Psoas muscle (tissue), 8 donors: ENCODE results near the gene TSC1. TPM values are rescaled to one million over a fixed set of nuclear protein-coding genes. Genes with fewer than 3 reads are reported as not detected.

ENCODE experiments used
- ATAC-seq, 4 donors: fragments of 200-7000 bp; cut with Tn5 transposase; one replicate each; pipeline ENCODE4 v1.9.1; 2020; ENCODE audit warnings: moderate library complexity in 3 of 4, mild to moderate bottlenecking in 2 of 4
- DNase-seq, 2 donors: peaks; one replicate each; pipeline ENCODE4 v3.0.0-alpha.2; 2020
- H3K27ac ChIP-seq: fragments of 200-600 bp; one replicate; pipeline ENCODE4 v1.8.0; 2022
- H3K27me3 ChIP-seq, 3 donors: fragments of 200-600 bp in 1 of 3; one replicate each; pipeline versions ENCODE4 v1.6.1 to v1.8.0; 2013 to 2022; ENCODE audit warnings: low read length in 2 of 3, mild to moderate bottlenecking in 2 of 3, moderate library complexity in 1 of 3; ENCODE audit not compliant: insufficient read depth in 3 of 3
- H3K36me3 ChIP-seq, 2 donors: fragments of 200-600 bp in 1 of 2; one replicate each; pipeline versions ENCODE4 v1.6.1 to v1.8.0; 2013 to 2022; ENCODE audit warnings: low read depth in 1 of 2, mild to moderate bottlenecking in 1 of 2, moderate library complexity in 1 of 2; ENCODE audit not compliant: insufficient read depth in 1 of 2
- H3K4me1 ChIP-seq: fragments of 200-600 bp; one replicate; pipeline ENCODE4 v1.8.0; 2022
- H3K4me3 ChIP-seq: fragments of 200-600 bp; one replicate; pipeline ENCODE4 v1.8.0; 2022; ENCODE audit warnings: mild to moderate bottlenecking
- H3K9me3 ChIP-seq: fragments of 200-600 bp; one replicate; pipeline ENCODE4 v1.8.0; 2022
- WGBS, 3 donors: extraction: QIAGEN DNeasy Blood & Tissue Kit; methylation state at CpG; one replicate each; pipeline versions ENCODE4 v1.1.6 to v1.1.7; 2013; 5-methylcytosine and 5-hydroxymethylcytosine counted together
- intact Hi-C, 2 donors: fragments of 100-400 bp; cut with DNase I; formaldehyde crosslinking; loops; one replicate each; pipeline versions ENCODE4 v1.11.0 to v1.14.2; 2022
- polyA plus RNA-seq, 3 donors: library from polyadenylated mRNA; stranded (reverse); fragments of 200-250 nt; gene quantifications; one replicate each; pipeline ENCODE4 v1.2.3, GENCODE V29; 2013
- total RNA-seq, 4 donors: library from RNA; stranded (reverse); fragmentation: NEBNext Ultra II Directional in 2 of 4; extraction: Animal tissue kit (Norgen Biotek cat#: 25700) in 2 of 4; gene quantifications; one replicate each; pipeline versions ENCODE4 v1.2.1 to v1.2.4, GENCODE V29; 2021 to 2023
- TF ChIP-seq, protein P1 (sequence below): fragments of 200-600 bp; IDR thresholded peaks from one replicate; pipeline ENCODE4 v1.8.0; 2022; ENCODE audit warnings: antibody characterized with exemption
- donor health status: healthy with polysubstance abuse.
- donor health status: DM: no; HTN: no; CAD: no; lungs with moderate emphysema.
- donor health status: Bipolar disorder and iron deficiency.
- donor health status: healthy.
- donor health status: DM: yes; HTN: yes; CAD: no.
- donor health status: DM: no; HTN: no; CAD: no.
- donor health status: DM: no; HTN: no; CAD: no.
- donor health status: DM: yes; HTN: yes; CAD: no.

TSC1 gene
- total and polyA plus RNA-seq, 7 donors: 13.1 to 38.4 (median 26.8) TPM

DNA sequence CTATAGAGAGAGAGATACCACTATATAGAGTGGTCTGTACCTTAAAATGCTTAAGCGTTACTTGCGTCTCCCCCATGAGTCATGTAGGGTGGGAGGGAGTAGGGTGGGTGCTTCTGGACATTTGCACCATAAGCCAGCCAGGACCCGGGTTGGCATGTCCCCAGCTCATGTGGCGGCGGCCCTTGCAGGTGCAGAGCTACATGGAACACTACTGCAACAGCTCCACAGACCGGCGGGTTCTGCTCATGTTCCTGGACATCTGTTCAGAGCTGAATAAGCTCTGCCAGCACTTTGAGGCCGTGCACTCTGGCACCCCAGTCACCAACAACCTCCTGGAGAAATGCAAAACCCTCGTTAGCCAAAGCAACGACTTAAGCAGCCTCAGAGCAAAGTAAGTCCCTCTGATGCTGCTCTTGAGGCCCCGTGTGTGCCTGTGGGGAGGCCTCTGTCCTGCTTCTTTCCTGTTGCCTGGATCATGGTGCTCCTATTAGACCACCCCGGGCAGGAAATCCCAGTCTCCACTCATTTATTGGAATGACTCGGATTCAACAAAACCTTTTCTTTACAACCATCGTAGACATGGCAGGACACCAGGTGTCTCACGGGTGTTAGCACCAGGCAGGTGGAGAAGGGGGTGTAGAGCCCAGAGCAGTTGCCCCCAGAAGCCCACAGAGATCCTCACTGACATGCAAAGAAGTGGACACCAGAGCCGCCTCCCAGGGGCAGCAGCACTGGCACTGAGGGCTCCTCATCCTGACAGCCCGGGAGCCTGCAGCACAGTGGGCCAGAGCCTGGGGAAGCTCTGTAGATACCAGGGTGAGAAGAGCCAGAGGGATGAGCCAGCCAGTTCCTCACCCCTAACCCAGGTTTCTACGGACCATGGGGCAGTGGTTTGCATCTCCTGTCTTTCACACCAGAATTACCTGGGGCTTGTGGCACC lies 57.0 kb downstream of the TSC1 start:
- intact Hi-C loops: no loop called here
- H3K27ac ChIP-seq: no peak overlapping the region
- no peaks in the 10 kb centered on the region for H3K27me3 ChIP-seq
- no peaks in the 10 kb centered on the region for H3K9me3 ChIP-seq
- peaks cover 2 to 9% of the 10 kb centered on the region in 2 donors for H3K36me3 ChIP-seq
- no peaks in the 10 kb centered on the region for H3K4me1 ChIP-seq
- WGBS, 3 donors: 76 to 79% (median 79%) methylated on average over 18 of the region's 18 CpGs
- TF ChIP-seq, protein P1, sequence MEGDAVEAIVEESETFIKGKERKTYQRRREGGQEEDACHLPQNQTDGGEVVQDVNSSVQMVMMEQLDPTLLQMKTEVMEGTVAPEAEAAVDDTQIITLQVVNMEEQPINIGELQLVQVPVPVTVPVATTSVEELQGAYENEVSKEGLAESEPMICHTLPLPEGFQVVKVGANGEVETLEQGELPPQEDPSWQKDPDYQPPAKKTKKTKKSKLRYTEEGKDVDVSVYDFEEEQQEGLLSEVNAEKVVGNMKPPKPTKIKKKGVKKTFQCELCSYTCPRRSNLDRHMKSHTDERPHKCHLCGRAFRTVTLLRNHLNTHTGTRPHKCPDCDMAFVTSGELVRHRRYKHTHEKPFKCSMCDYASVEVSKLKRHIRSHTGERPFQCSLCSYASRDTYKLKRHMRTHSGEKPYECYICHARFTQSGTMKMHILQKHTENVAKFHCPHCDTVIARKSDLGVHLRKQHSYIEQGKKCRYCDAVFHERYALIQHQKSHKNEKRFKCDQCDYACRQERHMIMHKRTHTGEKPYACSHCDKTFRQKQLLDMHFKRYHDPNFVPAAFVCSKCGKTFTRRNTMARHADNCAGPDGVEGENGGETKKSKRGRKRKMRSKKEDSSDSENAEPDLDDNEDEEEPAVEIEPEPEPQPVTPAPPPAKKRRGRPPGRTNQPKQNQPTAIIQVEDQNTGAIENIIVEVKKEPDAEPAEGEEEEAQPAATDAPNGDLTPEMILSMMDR: no peak
- no peak for DNase-seq
- H3K4me3 ChIP-seq: no peak overlapping the region
- ATAC-seq: no peak

GRCh38 chr9:132886334-132886725 lies 58.1 kb downstream of the TSC1 start:
- DNase-seq (no peak), ATAC-seq (no peak)
- Histone ChIP-seq H3K27ac (no peak overlapping the region), H3K36me3 (no peaks in the 10 kb centered on the region), H3K27me3 (no peaks in the 10 kb centered on the region), H3K4me3 (no peak overlapping the region), H3K9me3 (no peaks in the 10 kb centered on the region), H3K4me1 (no peaks in the 10 kb centered on the region)
- WGBS, 3 donors: 87 to 89% (median 89%) methylated on average over 6 of the region's 6 CpGs
- TF ChIP-seq, protein P1: no peak
- intact Hi-C loops: no loop called here

DNA sequence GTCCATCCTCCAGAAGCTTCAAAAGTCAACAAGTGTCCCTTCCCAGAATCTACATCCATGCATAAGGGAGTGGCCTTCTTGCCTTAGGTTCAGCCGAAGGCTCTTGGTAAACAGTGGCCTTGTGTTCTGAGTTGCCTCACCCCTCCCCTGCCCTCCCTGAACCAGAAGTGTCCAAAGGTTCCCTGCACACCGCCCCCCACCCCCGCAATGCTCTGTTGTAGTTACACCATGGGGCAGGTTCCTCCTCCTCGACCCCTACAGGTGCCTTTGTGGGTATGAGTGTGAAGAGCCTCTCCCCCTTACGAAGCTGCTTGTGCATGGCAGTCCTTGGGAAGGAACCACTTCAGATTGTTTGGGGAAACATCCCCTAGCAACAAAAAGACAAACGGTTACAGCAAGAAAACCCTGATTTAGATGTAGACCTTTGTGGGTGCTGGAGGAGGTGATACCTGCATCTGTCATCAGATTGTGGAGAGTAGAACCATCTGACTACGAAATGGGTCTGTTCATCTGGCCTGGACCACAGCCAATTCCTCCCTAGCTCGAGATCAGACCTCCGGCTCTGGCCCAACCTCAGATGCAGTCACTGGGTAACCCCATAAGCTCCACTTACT lies 58.6 kb downstream of the TSC1 start:
- 64 to 70% (median 69%) methylated on average over 9 of the region's 9 CpGs for WGBS, 3 donors
- no peaks in the 10 kb centered on the region for H3K4me1 ChIP-seq
- intact Hi-C loops: no loop called here
- H3K27me3 ChIP-seq: no peaks in the 10 kb centered on the region
- TF ChIP-seq, protein P1: no peak
- no peak overlapping the region for H3K27ac ChIP-seq
- no peak overlapping the region for H3K4me3 ChIP-seq
- H3K36me3 ChIP-seq: no peaks in the 10 kb centered on the region
- ATAC-seq (no peak), DNase-seq (no peak)
- no peaks in the 10 kb centered on the region for H3K9me3 ChIP-seq

DNA sequence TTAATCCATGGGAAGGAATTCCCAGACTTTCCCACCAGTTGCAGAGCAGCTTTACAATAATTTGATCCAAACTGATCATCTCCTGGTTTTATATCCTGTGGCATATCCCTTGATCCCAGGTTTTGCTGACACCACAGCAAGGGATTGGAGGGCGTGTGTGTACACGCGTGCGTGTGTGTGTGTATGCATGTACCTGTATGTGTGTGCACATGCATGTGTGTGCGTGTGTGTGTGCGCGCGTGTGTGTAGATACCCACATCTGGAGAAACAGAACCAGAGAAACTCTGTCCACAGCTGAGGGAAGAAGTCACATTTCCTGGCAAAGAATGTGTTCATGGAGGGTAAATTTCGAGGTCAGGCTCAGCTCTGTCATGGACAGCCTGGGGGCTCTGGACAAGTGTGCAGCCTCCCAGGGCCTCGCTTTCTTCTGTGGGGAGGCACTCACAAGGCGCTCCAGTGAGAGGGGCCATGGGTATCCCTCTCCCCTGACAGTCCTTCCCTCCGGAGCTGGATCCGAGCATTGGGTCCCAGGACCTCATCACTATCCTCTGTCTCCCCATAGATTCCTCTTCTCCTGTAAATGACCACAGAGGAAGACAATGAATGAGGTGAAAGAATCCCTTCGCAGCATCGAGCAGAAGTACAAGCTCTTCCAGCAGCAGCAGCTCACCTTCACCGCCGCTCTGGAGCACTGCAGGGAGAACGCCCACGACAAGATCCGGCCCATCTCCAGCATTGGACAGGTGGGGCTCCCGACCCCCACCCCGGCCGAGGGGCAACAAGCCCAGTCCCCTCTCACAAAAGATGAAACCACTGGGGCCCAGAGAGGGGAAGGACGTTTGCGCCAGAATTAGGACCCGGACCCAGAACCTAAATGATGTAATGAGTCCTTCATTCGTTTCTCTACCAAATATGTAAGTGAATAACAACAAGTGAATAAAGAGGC lies 60.8 kb downstream of the TSC1 start:
- TF ChIP-seq, protein P1: no peak
- Histone ChIP-seq H3K27ac (no peak overlapping the region), H3K4me1 (no peaks in the 10 kb centered on the region), H3K36me3 (no peaks in the 10 kb centered on the region), H3K9me3 (no peaks in the 10 kb centered on the region), H3K4me3 (no peak overlapping the region), H3K27me3 (no peaks in the 10 kb centered on the region)
- intact Hi-C loops: no loop called here
- WGBS, 3 donors: 90 to 91% (median 90%) methylated on average over 27 of the region's 27 CpGs
- ATAC-seq (no peak), DNase-seq (no peak)
